Measurements from ENCODE around the gene FOXE3. TPM values are rescaled to one million over a fixed set of nuclear protein-coding genes. Genes with fewer than 3 reads are reported as not detected.

Gene FOXE3
- total and polyA plus RNA-seq, 2 donors (not counting 3 experiments of a cell fraction or from before 2014, with no cell fraction given) = not detected

GRCh38 chr1:47444297-47444561 lies 28.1 kb downstream of the FOXE3 start:
- dilution Hi-C loops (cut with MboI; ENCODE audit: extremely low pct_ligation_motif_present, low sequenced_read_pairs) = no loop called here

GRCh38 chr1:47444562-47445465 lies 28.7 kb downstream of the FOXE3 start:
- peak overlapping the region; percentile 16 for H3K4me2 ChIP-seq (ENCODE audit: insufficient read depth, low read length)
- FAIRE-seq = peak; percentile 8
- CTCF ChIA-PET = interaction anchor here (1.0 to 1.1 kb wide), 3 partner anchors 12 to 281 kb away, joined by 3 to 4 read pairs (median 3); no protein-coding TSS in a partner anchor
- BruUV-seq (replicated peaks) = no TSS peak
- no peak overlapping the region for H3K4me3 ChIP-seq (replicated peaks in 1 of 3; ENCODE audit: insufficient read depth in 1 of 3, low read depth in 1 of 3, low read length in 3 of 3)
- H3K9me1 ChIP-seq (replicated peaks; ENCODE audit: control insufficient read depth, extremely low read depth, insufficient read depth, low read length) = no peaks in the 10 kb centered on the region
- peaks cover 2% of the 10 kb centered on the region for H4K20me1 ChIP-seq (replicated peaks; ENCODE audit: control insufficient read depth, extremely low read depth, insufficient read depth, low read length)
- no peaks in the 10 kb centered on the region for H3K36me3 ChIP-seq (ENCODE audit: control insufficient read depth in 2 of 2, extremely low read depth in 1 of 2, insufficient read depth in 2 of 2, low read length in 2 of 2)
- POLR2A ChIA-PET = interaction anchor here (0.6 kb wide), 1 partner anchor 46 kb away, joined by 6 read pairs; no protein-coding TSS in a partner anchor
- H3K79me2 ChIP-seq (ENCODE audit: control insufficient read depth, insufficient read depth, low read length) = no peaks in the 10 kb centered on the region
- no peak for TF ChIP-seq JUN (IDR thresholded peaks at IDR 0.05; ENCODE audit: borderline replicate concordance, insufficient read depth, insufficient read length, low read depth)
- no peak for TF ChIP-seq FOS (IDR thresholded peaks at IDR 0.05; ENCODE audit: borderline replicate concordance, insufficient read depth, low read length)
- TF ChIP-seq EZH2 (IDR thresholded peaks at IDR 0.05; ENCODE audit: borderline replicate concordance, low read depth, low read length, severe bottlenecking) = peak; percentile 95
- TF ChIP-seq POLR2AphosphoS5 (IDR thresholded peaks at IDR 0.05; ENCODE audit: insufficient read depth, low read depth, low read length) = no peak
- TF ChIP-seq CTCF (IDR thresholded peaks at IDR 0.05; ENCODE audit: extremely low read depth in 1 of 2, insufficient read depth in 1 of 2, low read depth in 1 of 2, low read length in 2 of 2) = no peak
- TF ChIP-seq MYC (IDR thresholded peaks at IDR 0.05; ENCODE audit: low read depth, low read length) = no peak
- TF ChIP-seq MAX (IDR thresholded peaks at IDR 0.05; ENCODE audit: insufficient read depth, insufficient read length) = no peak
- H2AFZ ChIP-seq (ENCODE audit: low read depth, low read length) = no peak overlapping the region
- H3K9me3 ChIP-seq (replicated peaks; ENCODE audit: control insufficient read depth, insufficient read depth, low read length) = no peaks in the 10 kb centered on the region
- intact Hi-C loops (cut with micrococcal nuclease) = no loop called here
- DNase-seq (ENCODE audit: low read depth, low spot score) = no peak
- H3K27ac ChIP-seq (ENCODE audit: insufficient read depth, low read depth, low read length) = no peak overlapping the region
- H3K27me3 ChIP-seq (ENCODE audit: control insufficient read depth in 2 of 2, insufficient read depth in 2 of 2, low read length in 2 of 2) = peaks cover 92 to 96% of the 10 kb centered on the region in 2 experiments
- H3K4me1 ChIP-seq (ENCODE audit: control insufficient read depth, extremely low read depth, insufficient read depth, low read length) = peaks cover 4% of the 10 kb centered on the region
- no peak overlapping the region for H3K9ac ChIP-seq (replicated peaks; ENCODE audit: extremely low read depth, insufficient read depth, low read length)
- dilution Hi-C loops (cut with MboI; ENCODE audit: extremely low pct_ligation_motif_present, low sequenced_read_pairs) = no loop called here

More at GRCh38 chr1:47444297-47444561, 28.1 kb downstream of the FOXE3 start:
- no peaks in the 10 kb centered on the region for H3K36me3 ChIP-seq (ENCODE audit: control insufficient read depth in 2 of 2, extremely low read depth in 1 of 2, insufficient read depth in 2 of 2, low read length in 2 of 2)
- FAIRE-seq (no peak), DNase-seq (ENCODE audit: low read depth, low spot score) (no peak)
- intact Hi-C loops (cut with micrococcal nuclease) = no loop called here
- H3K4me1 ChIP-seq (ENCODE audit: control insufficient read depth, extremely low read depth, insufficient read depth, low read length) = peaks cover 4% of the 10 kb centered on the region
- H3K9me3 ChIP-seq (replicated peaks; ENCODE audit: control insufficient read depth, insufficient read depth, low read length) = no peaks in the 10 kb centered on the region
- H3K27me3 ChIP-seq (ENCODE audit: control insufficient read depth in 2 of 2, insufficient read depth in 2 of 2, low read length in 2 of 2) = peaks cover 92 to 100% of the 10 kb centered on the region in 2 experiments
- no peak overlapping the region for H3K27ac ChIP-seq (ENCODE audit: insufficient read depth, low read depth, low read length)
- peak overlapping the region; percentile 16 for H3K4me2 ChIP-seq (ENCODE audit: insufficient read depth, low read length)
- no TSS peak for BruUV-seq (replicated peaks)
- TF ChIP-seq GATA2 (IDR thresholded peaks at IDR 0.05; ENCODE audit: insufficient read depth, insufficient read length, low read depth, low read length) = no peak
- no peak for TF ChIP-seq MAX (IDR thresholded peaks at IDR 0.05; ENCODE audit: insufficient read depth, insufficient read length)
- no peak for TF ChIP-seq POLR2A (IDR thresholded peaks at IDR 0.05; ENCODE audit: low read depth, low read length)
- peak; percentile 91 for TF ChIP-seq EZH2 (IDR thresholded peaks at IDR 0.05; ENCODE audit: borderline replicate concordance, low read depth, low read length, severe bottlenecking)
- no peak overlapping the region for H2AFZ ChIP-seq (ENCODE audit: low read depth, low read length)
- H3K9ac ChIP-seq (replicated peaks; ENCODE audit: extremely low read depth, insufficient read depth, low read length) = no peak overlapping the region
- ChIA-PET CTCF (interaction anchor here (1.0 to 1.1 kb wide), 3 partner anchors 12 to 282 kb away, joined by 3 to 4 read pairs (median 3); no protein-coding TSS in a partner anchor), POLR2A (interaction anchor here (0.6 kb wide), 1 partner anchor 45 kb away, joined by 6 read pairs; no protein-coding TSS in a partner anchor)
- H3K9me1 ChIP-seq (replicated peaks; ENCODE audit: control insufficient read depth, extremely low read depth, insufficient read depth, low read length) = no peaks in the 10 kb centered on the region
- no peak overlapping the region for H3K4me3 ChIP-seq (replicated peaks in 1 of 3; ENCODE audit: insufficient read depth in 1 of 3, low read depth in 1 of 3, low read length in 3 of 3)
- H4K20me1 ChIP-seq (replicated peaks; ENCODE audit: control insufficient read depth, extremely low read depth, insufficient read depth, low read length) = peaks cover 2% of the 10 kb centered on the region
- H3K79me2 ChIP-seq (ENCODE audit: control insufficient read depth, insufficient read depth, low read length) = no peaks in the 10 kb centered on the region

Measured in endothelial cell of umbilical vein (primary cell).